SH-SY5Y (cell line): ENCODE data around the gene KLHL28.

Experiments used
- GATA2 ChIP-seq: IDR thresholded peaks from 2 replicates; pipeline ENCODE4 v1.6.1; 2011; ENCODE audit warnings: mild to moderate bottlenecking, low read depth, low read length
- GATA3 ChIP-seq: IDR thresholded peaks from 2 replicates; pipeline ENCODE4 v1.6.1; 2011; ENCODE audit warnings: low read depth, mild to moderate bottlenecking, low read length, moderate library complexity

- TF ChIP-seq GATA2 (no peak), GATA3 (no peak)
Observed at GRCh38 chr14:44956866-44957265, 4.9 kb downstream of the KLHL28 start.
